ENCODE data around the gene GOLGA6L7.
"Not testable (repeated sequence)": the region's sequence is repeated elsewhere in the genome, so short reads cannot be mapped to it uniquely, and the experiment has no call there.

Gene GOLGA6L7

DNA sequence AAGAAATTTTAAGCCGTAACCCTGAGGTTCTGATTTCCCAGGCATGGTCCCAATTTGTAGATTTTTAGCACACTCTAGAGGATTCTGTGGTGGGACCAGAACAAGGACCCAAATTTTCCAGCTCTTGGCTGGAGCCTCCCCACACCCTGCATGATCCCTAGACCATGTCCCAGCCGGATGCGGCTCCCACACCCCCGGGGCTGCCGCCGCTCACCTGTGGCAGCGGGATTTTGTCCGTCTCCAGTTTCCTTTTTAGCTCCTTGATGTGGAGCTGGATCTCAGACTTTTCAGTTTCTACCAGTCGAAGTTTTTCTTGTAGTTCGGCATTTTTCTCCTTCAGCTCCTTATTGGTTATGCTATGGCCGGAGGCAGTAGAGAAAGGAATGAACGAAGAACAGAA, 4.9 kb downstream of the GOLGA6L7 start:
- not testable (repeated sequence) for DNase-seq (ENCODE audit: low spot score)

DNA sequence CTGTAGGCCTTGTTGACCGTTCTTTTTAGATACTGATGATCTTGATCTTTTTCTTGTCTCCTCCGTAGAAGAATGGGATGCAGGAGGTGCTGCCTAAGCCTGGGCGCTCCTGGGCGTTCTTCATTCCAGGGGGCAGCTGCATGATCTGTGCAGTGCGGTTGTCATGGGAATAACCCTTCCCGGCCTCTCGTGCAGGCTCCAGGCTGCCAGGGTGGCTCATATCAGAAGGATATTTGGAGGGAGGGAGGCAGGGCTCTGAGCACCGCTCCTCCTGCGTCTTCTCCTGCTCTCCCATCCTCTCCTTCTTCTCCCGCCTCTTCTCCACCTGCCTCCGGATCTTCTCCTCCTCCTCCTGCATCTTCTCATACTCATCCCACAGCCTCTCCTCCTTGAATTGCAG, 6.2 kb downstream of the GOLGA6L7 start:
- DNase-seq (ENCODE audit: low spot score), result not testable (repeated sequence)

- not testable (repeated sequence) for DNase-seq (ENCODE audit: low spot score)
Observed at GRCh38 chr15:28840285-28840684, 8.2 kb downstream of the GOLGA6L7 start.

DNA sequence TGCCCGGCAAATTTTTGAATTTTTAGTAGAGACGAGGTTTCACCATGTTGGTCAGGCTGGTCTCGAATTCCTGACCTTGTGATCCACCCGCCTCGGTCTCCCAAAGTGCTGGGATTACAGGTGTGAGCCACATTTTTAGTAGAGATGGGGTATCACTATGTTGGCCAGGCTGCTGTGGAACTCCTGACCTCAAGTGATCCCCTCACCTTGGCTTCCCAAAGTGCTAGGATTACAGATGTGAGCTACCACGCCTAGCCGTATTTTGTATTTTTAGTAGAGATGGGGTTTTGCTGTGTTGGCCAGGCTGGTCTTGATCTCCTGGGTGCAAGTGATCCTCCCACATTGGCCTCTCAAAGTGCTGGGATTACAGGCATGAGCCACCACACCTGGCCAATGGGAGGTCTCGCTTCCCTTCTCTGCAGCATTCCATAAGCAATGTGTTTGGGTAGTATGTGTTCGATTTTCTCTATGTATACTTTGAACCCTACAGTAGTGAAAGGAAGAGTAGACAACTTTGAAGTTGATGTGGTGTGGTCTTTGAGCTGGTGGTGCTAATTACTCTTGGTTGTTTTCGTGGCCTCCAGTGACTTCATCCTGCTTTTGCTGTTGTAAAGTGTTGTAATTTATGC, 13.4 kb downstream of the GOLGA6L7 start:
- not testable (repeated sequence) for DNase-seq (ENCODE audit: low spot score)

DNA sequence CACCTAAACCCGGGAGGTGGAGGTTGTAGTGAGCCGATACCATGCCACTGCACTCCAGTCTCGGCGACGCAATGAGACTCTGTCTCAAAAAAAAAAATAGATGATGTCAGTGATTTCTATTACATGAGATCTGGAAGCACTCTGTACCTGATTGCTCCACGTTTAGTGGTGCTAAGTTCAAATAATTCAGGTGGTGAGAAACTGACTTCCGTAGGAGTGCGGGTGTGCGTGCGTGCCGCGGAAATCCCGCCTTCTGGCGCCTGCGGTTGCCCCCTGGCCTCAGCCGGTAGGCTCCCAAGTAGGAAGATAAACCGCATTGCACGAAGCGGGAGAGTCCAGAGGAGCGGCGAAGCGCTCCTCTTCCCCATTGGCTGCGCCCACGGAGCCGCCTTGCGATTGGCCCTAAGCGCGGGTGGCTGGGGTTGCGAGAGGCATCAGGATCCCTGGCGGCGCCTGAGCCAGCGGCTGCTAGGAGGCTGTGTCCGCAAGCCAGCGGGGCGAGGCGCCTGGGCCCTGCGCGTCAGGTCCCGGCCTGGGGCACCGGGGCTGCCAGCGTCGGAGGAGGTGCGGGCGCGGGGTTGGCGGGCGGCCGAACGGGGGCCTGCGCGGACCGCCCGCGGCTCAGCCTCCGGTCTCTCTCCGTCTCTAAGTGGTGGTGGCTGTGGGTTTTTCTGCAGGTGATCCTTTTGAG, 16.4 kb downstream of the GOLGA6L7 start:
- DNase-seq (ENCODE audit: low spot score), result peak; percentile 71

DNA sequence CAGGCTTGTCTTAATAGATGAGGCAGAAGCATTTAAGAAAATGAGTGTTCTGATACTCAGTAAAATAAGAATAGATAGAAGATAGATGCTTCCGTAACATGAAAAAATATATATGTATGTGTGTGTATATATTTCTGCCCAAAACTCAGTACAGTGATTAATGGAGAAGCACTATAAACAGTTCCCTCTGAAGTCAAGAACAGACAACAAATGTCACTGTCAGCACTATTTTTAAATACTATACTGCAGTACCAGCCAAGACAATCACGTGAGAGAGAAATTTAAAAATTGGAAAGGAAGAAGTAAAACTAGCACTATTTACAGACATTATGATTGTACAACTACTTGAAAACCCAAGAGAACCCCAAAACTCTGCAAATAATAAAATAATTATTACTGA, 27.0 kb downstream of the GOLGA6L7 start:
- DNase-seq (ENCODE audit: low spot score), result not testable (repeated sequence)

GRCh38 chr15:28819930-28820295, 28.5 kb downstream of the GOLGA6L7 start:
- not testable (repeated sequence) for DNase-seq (ENCODE audit: low spot score)

- DNase-seq (ENCODE audit: low spot score), result peak; percentile 46
Observed at GRCh38 chr15:28819019-28819929, 29.2 kb downstream of the GOLGA6L7 start.

DNA sequence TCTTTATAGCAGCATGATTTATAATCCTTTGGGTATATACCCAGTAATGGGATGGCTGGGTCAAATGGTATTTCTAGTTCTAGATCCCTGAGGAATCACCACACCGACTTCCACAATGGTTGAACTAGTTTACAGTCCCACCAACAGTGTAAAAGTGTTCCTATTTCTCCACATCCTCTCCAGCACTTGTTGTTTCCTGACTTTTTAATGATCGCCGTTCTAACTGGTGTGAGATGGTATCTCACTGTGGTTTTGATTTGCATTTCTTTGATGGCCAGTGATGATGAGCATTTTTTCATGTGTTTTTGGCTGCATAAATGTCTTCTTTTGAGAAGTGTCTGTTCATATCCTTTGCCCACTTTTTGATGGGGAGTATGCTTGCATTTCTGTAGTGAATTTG, 30.3 kb downstream of the GOLGA6L7 start:
- not testable (repeated sequence) for DNase-seq (ENCODE audit: low spot score)

GRCh38 chr15:28814059-28814458, 34.4 kb downstream of the GOLGA6L7 start:
- DNase-seq (ENCODE audit: low spot score), result not testable (repeated sequence)

GRCh38 chr15:28813392-28813791, 35.1 kb downstream of the GOLGA6L7 start:
- not testable (repeated sequence) for DNase-seq (ENCODE audit: low spot score)

DNA sequence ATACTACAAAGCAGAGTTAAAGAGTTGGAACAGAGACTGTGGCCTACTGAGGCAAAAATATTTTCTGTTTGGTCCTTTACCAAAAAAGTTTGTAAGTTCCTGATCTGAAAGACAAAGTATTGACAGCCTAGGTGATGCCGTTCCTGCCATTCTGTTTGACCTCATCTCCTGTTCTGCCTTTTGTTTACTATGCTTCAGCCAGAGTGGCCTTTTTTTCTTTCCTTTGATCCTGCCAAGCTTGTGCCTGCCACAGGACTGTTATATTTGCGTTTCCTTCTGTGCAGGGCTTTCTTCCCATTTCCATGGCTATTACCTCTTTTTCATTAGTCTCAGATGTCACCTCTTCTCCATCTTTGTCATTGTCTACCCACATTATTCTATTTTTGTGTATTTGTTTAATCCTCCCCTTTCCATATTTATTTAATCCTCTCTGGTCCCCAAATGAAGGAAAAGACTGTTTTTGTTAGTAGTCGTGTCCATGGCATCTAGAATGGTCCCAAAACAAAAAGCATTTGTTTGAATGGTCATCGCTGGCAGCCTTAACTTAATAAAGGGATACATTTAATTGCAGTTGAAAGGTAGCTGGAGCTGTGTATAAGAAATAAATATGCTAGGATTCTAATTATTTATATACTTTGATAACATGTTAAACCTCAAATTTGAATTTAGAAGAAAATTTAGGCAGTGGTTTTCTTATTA, 36.4 kb downstream of the GOLGA6L7 start:
- DNase-seq (ENCODE audit: low spot score), result not testable (repeated sequence)

GRCh38 chr15:28810444-28810843, 38.0 kb downstream of the GOLGA6L7 start:
- not testable (repeated sequence) for DNase-seq (ENCODE audit: low spot score)

DNA sequence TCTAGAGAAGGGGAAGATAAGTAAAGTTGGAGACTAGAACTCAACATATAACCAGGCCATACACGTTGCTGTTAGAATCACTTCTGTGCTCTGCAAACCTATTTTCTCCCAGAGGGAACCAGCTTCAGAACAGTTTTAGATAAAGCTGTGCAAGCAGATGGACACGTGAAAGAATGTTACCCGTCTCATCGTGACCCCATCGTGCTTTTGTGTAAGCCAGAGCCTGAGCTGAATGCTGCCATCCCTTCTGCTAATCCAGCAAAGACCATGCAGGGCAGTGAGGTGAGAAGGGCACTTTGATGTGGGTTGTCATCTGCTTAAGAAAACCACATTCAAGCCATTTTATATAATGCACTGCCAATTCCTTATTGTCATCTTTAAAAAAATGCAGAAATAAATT, 40.3 kb downstream of the GOLGA6L7 start:
- not testable (repeated sequence) for DNase-seq (ENCODE audit: low spot score)

- not testable (repeated sequence) for DNase-seq (ENCODE audit: low spot score)
Observed at GRCh38 chr15:28800366-28800765, 48.1 kb downstream of the GOLGA6L7 start.

DNA sequence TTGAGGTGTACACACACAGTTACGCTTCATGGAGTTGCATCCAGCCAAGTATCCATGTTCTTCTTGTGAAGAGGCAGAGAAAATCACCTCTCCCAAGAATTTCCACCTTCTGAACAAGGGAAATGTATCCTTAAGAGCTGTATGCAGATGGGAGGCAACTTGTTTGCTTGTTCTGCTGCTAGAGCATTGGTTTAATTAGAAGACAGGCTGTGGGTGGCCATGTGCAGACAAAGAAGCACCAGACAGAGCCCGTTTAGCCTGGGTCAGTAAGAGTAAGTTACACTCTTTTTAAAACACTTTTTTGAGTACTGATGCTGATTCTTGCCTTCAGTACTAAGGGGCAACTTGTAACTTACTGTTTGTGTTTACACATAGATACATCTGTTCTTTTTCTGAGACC, 50.2 kb downstream of the GOLGA6L7 start:
- not testable (repeated sequence) for DNase-seq (ENCODE audit: low spot score)

- not testable (repeated sequence) for DNase-seq (ENCODE audit: low spot score)
Observed at GRCh38 chr15:28794231-28794630, 54.2 kb downstream of the GOLGA6L7 start.

Data from kidney capillary endothelial cell (primary cell).